NCI-H2227 treated with DMSO at 0.1 percent for 48 hours (cell line): ENCODE measurements around the gene SUN5.
"Not testable (repeated sequence)": the region's sequence is repeated elsewhere in the genome, so short reads cannot be mapped to it uniquely, and the experiment has no call there.

Experiments
- DNase-seq: peaks from one replicate; lab custom pipeline; 2025; lab: John Stamatoyannopoulos, UW

SUN5 gene

GRCh38 chr20:32965115-32965514, 39.1 kb downstream of the SUN5 start:
- no peak for DNase-seq

GRCh38 chr20:32964575-32964974, 39.7 kb downstream of the SUN5 start:
- DNase-seq = no peak

- no peak for DNase-seq
These were observed 41.1 kb downstream of the SUN5 start for GRCh38 chr20:32963176-32963575.

- not testable (repeated sequence) for DNase-seq
These were observed 41.6 kb downstream of the SUN5 start for GRCh38 chr20:32962646-32963045.

- DNase-seq = no peak
These were observed 42.2 kb downstream of the SUN5 start for GRCh38 chr20:32962053-32962452.

GRCh38 chr20:32960849-32961731, 43.1 kb downstream of the SUN5 start:
- DNase-seq = no peak

- DNase-seq = no peak
These were observed 44.1 kb downstream of the SUN5 start for GRCh38 chr20:32960222-32960518.

GRCh38 chr20:32959351-32960221, 44.6 kb downstream of the SUN5 start:
- DNase-seq = no peak

- no peak for DNase-seq
These were observed 45.7 kb downstream of the SUN5 start for GRCh38 chr20:32958574-32958973.

- DNase-seq = no peak
These were observed 46.8 kb downstream of the SUN5 start for GRCh38 chr20:32957459-32957858.

- DNase-seq = not testable (repeated sequence)
These were observed 53.7 kb downstream of the SUN5 start for GRCh38 chr20:32950539-32950938.

- no peak for DNase-seq
These were observed 57.6 kb downstream of the SUN5 start for GRCh38 chr20:32946629-32947028.

- DNase-seq = peak; percentile 20
These were observed 58.5 kb downstream of the SUN5 start for GRCh38 chr20:32945710-32946221.

GRCh38 chr20:32943490-32944052, 60.7 kb downstream of the SUN5 start:
- DNase-seq = no peak

GRCh38 chr20:32941155-32941885, 62.9 kb downstream of the SUN5 start:
- DNase-seq = no peak

- DNase-seq = no peak
These were observed 69.7 kb downstream of the SUN5 start for GRCh38 chr20:32934580-32934979.
